HepG2 (cell line): Measurements from ENCODE around the gene PLSCR3. TPM values are rescaled to one million over a fixed set of nuclear protein-coding genes. Genes with fewer than 3 reads are reported as not detected.
A peak's percentile ranks its signal among the peaks of the same experiment; 100 is the strongest.

Experiments used
- ARNTL ChIP-seq: sonication (generic); formaldehyde crosslinking; IDR thresholded peaks from 2 replicates; pipeline ENCODE4 v1.4.0; 2020; ENCODE audit warnings: mild to moderate bottlenecking, missing genetic modification reagents
- HOXA3 ChIP-seq: sonication (generic); formaldehyde crosslinking; IDR thresholded peaks from 2 replicates; pipeline ENCODE4 v1.5.0; 2020; ENCODE audit warnings: missing genetic modification reagents
- HOXA7 ChIP-seq: sonication (generic); formaldehyde crosslinking; IDR thresholded peaks from 2 replicates; pipeline ENCODE4 v1.8.1; 2022; ENCODE audit warnings: mild to moderate bottlenecking, missing genetic modification reagents, moderate library complexity
- KDM2A ChIP-seq: sonication (generic); formaldehyde crosslinking; IDR thresholded peaks from 2 replicates; pipeline ENCODE4 v1.4.0; 2020; ENCODE audit warnings: low read depth, missing genetic modification reagents, borderline replicate concordance
- KLF13 ChIP-seq: sonication (generic); formaldehyde crosslinking; IDR thresholded peaks from 2 replicates; pipeline ENCODE4 v1.4.0; 2020; ENCODE audit warnings: mild to moderate bottlenecking, missing genetic modification reagents
- RBFOX2 ChIP-seq: fragments of 200-400 bp; formaldehyde crosslinking; IDR thresholded peaks from 2 replicates; pipeline ENCODE4 v1.6.1; 2017; ENCODE audit warnings: low read depth, mild to moderate bottlenecking, low read length
- TFE3 ChIP-seq: IDR thresholded peaks from 2 replicates; pipeline ENCODE4 v1.6.1; 2016
- THAP7 ChIP-seq: sonication (generic); formaldehyde crosslinking; IDR thresholded peaks from 2 replicates; pipeline ENCODE4 v1.8.1; 2023; ENCODE audit warnings: mild to moderate bottlenecking, missing genetic modification reagents
- ZBTB33 ChIP-seq: sonication (generic); formaldehyde crosslinking; IDR thresholded peaks from 2 replicates; pipeline ENCODE4 v1.4.0; 2020; ENCODE audit warnings: missing genetic modification reagents
- ZMYM4 ChIP-seq: sonication (generic); formaldehyde crosslinking; IDR thresholded peaks from 2 replicates; pipeline ENCODE4 v1.8.1; 2023; ENCODE audit warnings: mild to moderate bottlenecking, missing genetic modification reagents
- ZNF160 ChIP-seq: sonication (generic); formaldehyde crosslinking; IDR thresholded peaks from 2 replicates; pipeline ENCODE4 v1.8.0; 2022; ENCODE audit warnings: mild to moderate bottlenecking, inconsistent platforms, missing genetic modification reagents
- ZNF20 ChIP-seq: sonication (generic); formaldehyde crosslinking; IDR thresholded peaks from 2 replicates; pipeline ENCODE4 v1.4.0; 2020; ENCODE audit warnings: mild to moderate bottlenecking, moderate library complexity, missing genetic modification reagents
- ZNF318 ChIP-seq: sonication (generic); formaldehyde crosslinking; IDR thresholded peaks from 2 replicates; pipeline ENCODE4 v1.4.0; 2020; ENCODE audit warnings: mild to moderate bottlenecking, missing genetic modification reagents
- ZNF547 ChIP-seq: sonication (generic); formaldehyde crosslinking; IDR thresholded peaks from 2 replicates; pipeline ENCODE4 v1.5.1; 2020; ENCODE audit warnings: mild to moderate bottlenecking, missing genetic modification reagents
- ZNF75D ChIP-seq: sonication (generic); formaldehyde crosslinking; IDR thresholded peaks from 2 replicates; pipeline ENCODE4 v1.8.1; 2023; ENCODE audit warnings: missing genetic modification reagents, mild to moderate bottlenecking, borderline replicate concordance
- ZNF782 ChIP-seq: sonication (generic); formaldehyde crosslinking; IDR thresholded peaks from 2 replicates; pipeline ENCODE4 v1.4.0; 2020; ENCODE audit warnings: missing genetic modification reagents, mild to moderate bottlenecking, borderline replicate concordance
- polyA plus RNA-seq, 8 experiments: library from polyadenylated mRNA; depleted of rRNA in 3 of 8; stranded (reverse) in 7 of 8; unstranded in 1 of 8; fragments of >200 nt; fragmentation: Illumina TruSeq in 4 of 8; extraction: Trizol in 4 of 8; gene quantifications; 2 replicates each; pipeline versions ENCODE4 v1.2.1 to v1.2.3, GENCODE V29; 2011 to 2016; ENCODE audit warnings: low read depth in 4 of 8, missing spikeins in 1 of 8, mixed read lengths in 1 of 8; ENCODE audit not compliant: insufficient read depth in 1 of 8
- total RNA-seq, 5 experiments: library from RNA; depleted of rRNA; stranded (reverse); fragments of >200 nt; fragmentation: Illumina TruSeq; extraction: Trizol; gene quantifications; 2 replicates each; pipeline ENCODE4 v1.2.3, GENCODE V29; 2016; ENCODE audit warnings: low read depth in 1 of 5

The PLSCR3 gene
- total and polyA plus RNA-seq, 2 of the 13 experiments (the other 11 are each of a cell fraction or from before 2014, with no cell fraction given): 5.6 to 6.2 TPM

GRCh38 chr17:7351665-7352502 lies 42.4 kb downstream of the PLSCR3 start, which contains the start of gene KCTD11 (continued):
- TF ChIP-seq ZNF318 (CRISPR knock-in tag): no peak
- TF ChIP-seq KDM2A: 0 out of 2 replicates have a peak, but pooled peaks have one; percentile 38
- peak; percentile 15; the same call in 1 of the 2 replicates for TF ChIP-seq HOXA3 (CRISPR knock-in tag)
- TF ChIP-seq ZMYM4: no peak; the same call in 1 of the 2 replicates
- peak; percentile 63; the same call in 1 of the 2 replicates for TF ChIP-seq ZNF20
- no peak; the same call in 1 of the 2 replicates for TF ChIP-seq TFE3 (CRISPR knock-in tag)
- 0 out of 2 replicates have a peak, but pooled peaks have one; percentile 24 for TF ChIP-seq KLF13
- TF ChIP-seq THAP7 (CRISPR knock-in tag): peak; percentile 81; the same call in 1 of the 2 replicates
- TF ChIP-seq ZNF782 (CRISPR knock-in tag): no peak
- TF ChIP-seq ZNF547 (CRISPR knock-in tag): peak; percentile 81; the same call in 1 of the 2 replicates
- peak; percentile 53; the same call in 1 of the 2 replicates for TF ChIP-seq ARNTL (CRISPR knock-in tag)
- TF ChIP-seq ZNF160: peak; percentile 62; the same call in 1 of the 2 replicates
- TF ChIP-seq ZNF75D (CRISPR knock-in tag): no peak
- no peak for TF ChIP-seq HOXA7 (CRISPR knock-in tag)
- no peak for TF ChIP-seq ZBTB33 (CRISPR knock-in tag)
- peak; percentile 79 for TF ChIP-seq RBFOX2
